NK-92 (cell line): ENCODE measurements around the gene CACHD1.

Experiments used
- DNase-seq: peaks from one replicate; lab custom pipeline; 2025; ENCODE audit not compliant: unreplicated experiment; lab: John Stamatoyannopoulos, UW

The CACHD1 gene

GRCh38 chr1:64472805-64473204 is 2.9 kb downstream of the CACHD1 start:
- no peak for DNase-seq

GRCh38 chr1:64473367-64473766 is 3.4 kb downstream of the CACHD1 start:
- no peak for DNase-seq

GRCh38 chr1:64474133-64474532 is 4.2 kb downstream of the CACHD1 start:
- DNase-seq = no peak

- DNase-seq = no peak
Measured at GRCh38 chr1:64474665-64475439, 4.9 kb downstream of the CACHD1 start.

- DNase-seq = no peak
Measured at GRCh38 chr1:64476251-64476952, 6.5 kb downstream of the CACHD1 start.

GRCh38 chr1:64478594-64479470 is 8.9 kb downstream of the CACHD1 start:
- no peak for DNase-seq

- no peak for DNase-seq
Measured at GRCh38 chr1:64479874-64480273, 9.9 kb downstream of the CACHD1 start.

- DNase-seq = no peak
Measured at GRCh38 chr1:64480999-64481772, 11.3 kb downstream of the CACHD1 start.

- DNase-seq = no peak
Measured at GRCh38 chr1:64482128-64482527, 12.2 kb downstream of the CACHD1 start.

- DNase-seq = no peak
Measured at GRCh38 chr1:64482720-64483119, 12.8 kb downstream of the CACHD1 start.

- no peak for DNase-seq
Measured at GRCh38 chr1:64483731-64484414, 13.9 kb downstream of the CACHD1 start.

GRCh38 chr1:64484651-64485050 is 14.7 kb downstream of the CACHD1 start:
- no peak for DNase-seq

- no peak for DNase-seq
Measured at GRCh38 chr1:64486193-64486592, 16.3 kb downstream of the CACHD1 start.

- DNase-seq = no peak
Measured at GRCh38 chr1:64487061-64487460, 17.1 kb downstream of the CACHD1 start.

- DNase-seq = no peak
Measured at GRCh38 chr1:64488862-64489261, 18.9 kb downstream of the CACHD1 start.

- no peak for DNase-seq
Measured at GRCh38 chr1:64489707-64490106, 19.8 kb downstream of the CACHD1 start.

GRCh38 chr1:64490213-64490818 is 20.4 kb downstream of the CACHD1 start:
- DNase-seq = no peak

GRCh38 chr1:64492424-64492823 is 22.5 kb downstream of the CACHD1 start:
- DNase-seq = no peak

- no peak for DNase-seq
Measured at GRCh38 chr1:64493831-64494230, 23.9 kb downstream of the CACHD1 start.

GRCh38 chr1:64494659-64495058 is 24.7 kb downstream of the CACHD1 start:
- no peak for DNase-seq
